ENCODE data around the gene OR4B1.

OR4B1 gene

DNA sequence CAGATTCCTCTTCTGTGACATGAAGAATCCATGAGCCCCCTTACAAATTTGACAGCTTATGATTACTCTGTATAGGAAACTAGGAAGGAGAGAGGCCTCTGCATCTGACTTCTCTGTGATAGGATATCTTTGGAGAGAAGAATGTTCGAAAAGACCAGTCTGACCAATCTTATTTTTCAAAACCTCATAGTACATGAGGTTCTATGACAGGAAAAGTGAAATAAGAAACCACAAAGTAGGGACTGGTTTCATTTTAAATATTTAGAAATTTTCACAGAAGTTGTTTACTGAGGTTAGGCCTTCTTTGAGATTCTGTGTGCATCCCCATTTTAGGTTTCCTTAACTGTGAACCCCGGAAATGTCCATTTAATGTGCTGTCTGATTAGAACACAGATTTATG is 45.0 kb downstream of the OR4B1 start:
- no peak for DNase-seq (ENCODE audit: low read depth in 2 of 2)

DNA sequence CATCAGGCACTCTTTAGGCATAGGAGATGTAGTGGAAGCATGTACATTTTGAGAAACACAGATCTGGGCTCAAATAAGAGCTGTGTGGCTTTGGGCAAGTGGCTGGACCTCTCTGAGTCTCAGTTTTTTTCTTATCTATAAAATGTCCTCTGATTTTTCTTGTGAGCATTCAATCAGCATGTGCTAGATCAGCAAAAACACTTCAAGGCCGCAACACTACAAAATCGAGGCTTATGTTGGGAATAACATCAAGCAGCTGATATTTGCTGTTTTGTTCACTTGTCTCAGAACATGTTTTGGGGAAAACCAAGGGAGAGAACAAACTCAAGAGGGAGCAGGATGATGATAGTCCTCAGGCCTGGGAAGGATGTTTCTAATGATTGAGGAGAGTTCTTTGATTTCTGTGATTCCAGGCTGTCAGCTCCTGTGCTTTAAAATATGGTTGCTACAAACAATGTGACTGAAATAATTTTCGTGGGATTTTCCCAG is 46.9 kb downstream of the OR4B1 start, which contains the start of gene OR4X1:
TSS of gene OR4X1 (plus strand) at position 439 of the 489 bp plus-strand sequence. CDS start at position 439, 0 bp downstream.
- DNase-seq (ENCODE audit: low read depth in 2 of 2) = no peak
